HEK293 (cell line): ENCODE data around the gene CMTM2.

ENCODE experiments used
- SP7 ChIP-seq: fragments of 450-650 bp; formaldehyde crosslinking; IDR thresholded peaks from 2 replicates; pipeline ENCODE4 v1.5.1; 2016; ENCODE audit warnings: missing biosample characterization, missing genetic modification characterization
- TRIM28 ChIP-seq: IDR thresholded peaks from 2 replicates; pipeline ENCODE4 v1.6.1; 2011; ENCODE audit warnings: low read length, control low read depth, borderline replicate concordance
- YY1 ChIP-seq: fragments of 450-650 bp; formaldehyde crosslinking; IDR thresholded peaks from 2 replicates; pipeline ENCODE4 v1.5.1; 2018; ENCODE audit warnings: missing biosample characterization, missing genetic modification characterization
- ZBTB7A ChIP-seq: fragments of 450-650 bp; formaldehyde crosslinking; IDR thresholded peaks from 2 replicates; pipeline ENCODE4 v1.5.1; 2016; ENCODE audit warnings: low read depth, missing biosample characterization, missing genetic modification characterization
- ZNF121 ChIP-seq: fragments of 450-650 bp; formaldehyde crosslinking; IDR thresholded peaks from 2 replicates; pipeline ENCODE4 v1.5.1; 2016; ENCODE audit warnings: missing biosample characterization, missing genetic modification characterization
- ZNF274 ChIP-seq, 2 experiments: fragments of 200-500 bp in 1 of 2; fragments of 450-650 bp in 1 of 2; sonication (Bioruptor generic) in 1 of 2; formaldehyde crosslinking in 1 of 2; IDR thresholded peaks; 2 replicates each; pipeline versions ENCODE4 v1.5.1 to v1.6.1; 2014 to 2016; ENCODE audit warnings: borderline replicate concordance in 1 of 2, inconsistent platforms in 1 of 2, low read length in 1 of 2, missing biosample characterization in 1 of 2, missing genetic modification characterization in 1 of 2
- ZNF350 ChIP-seq: fragments of 450-650 bp; formaldehyde crosslinking; IDR thresholded peaks from 2 replicates; pipeline ENCODE4 v1.5.0; 2017; ENCODE audit warnings: missing biosample characterization, mild to moderate bottlenecking, missing genetic modification characterization
- ZNF555 ChIP-seq: fragments of 450-650 bp; formaldehyde crosslinking; conservative IDR thresholded peaks from 2 replicates; pipeline ENCODE4 v1.5.1; 2017; ENCODE audit warnings: missing biosample characterization, mild to moderate bottlenecking, missing genetic modification characterization, inconsistent platforms
- ZNF701 ChIP-seq: fragments of 450-650 bp; formaldehyde crosslinking; IDR thresholded peaks from 2 replicates; pipeline ENCODE4 v1.5.1; 2016; ENCODE audit warnings: missing biosample characterization, missing genetic modification characterization
- ZNF792 ChIP-seq: fragments of 450-650 bp; formaldehyde crosslinking; IDR thresholded peaks from 2 replicates; pipeline ENCODE4 v1.5.1; 2016; ENCODE audit warnings: missing biosample characterization, missing genetic modification characterization
- TF ChIP-seq, protein P1 (sequence below): fragments of 450-650 bp; formaldehyde crosslinking; IDR thresholded peaks from 2 replicates; pipeline ENCODE4 v1.5.1; 2016; ENCODE audit warnings: missing biosample characterization, missing genetic modification characterization
- TF ChIP-seq, protein P2 (sequence below): fragments of 450-650 bp; formaldehyde crosslinking; IDR thresholded peaks from 2 replicates; pipeline ENCODE4 v1.5.1; 2016; ENCODE audit warnings: missing biosample characterization, missing genetic modification characterization
- TF ChIP-seq, protein P3 (sequence below): fragments of 450-650 bp; formaldehyde crosslinking; IDR thresholded peaks from 2 replicates; pipeline ENCODE4; 2016; ENCODE audit warnings: missing biosample characterization, missing genetic modification characterization
- TF ChIP-seq, protein P4 (sequence below): fragments of 450-650 bp; formaldehyde crosslinking; IDR thresholded peaks from 2 replicates; pipeline ENCODE4 v1.5.1; 2016; ENCODE audit warnings: missing biosample characterization, missing genetic modification characterization

DNA sequence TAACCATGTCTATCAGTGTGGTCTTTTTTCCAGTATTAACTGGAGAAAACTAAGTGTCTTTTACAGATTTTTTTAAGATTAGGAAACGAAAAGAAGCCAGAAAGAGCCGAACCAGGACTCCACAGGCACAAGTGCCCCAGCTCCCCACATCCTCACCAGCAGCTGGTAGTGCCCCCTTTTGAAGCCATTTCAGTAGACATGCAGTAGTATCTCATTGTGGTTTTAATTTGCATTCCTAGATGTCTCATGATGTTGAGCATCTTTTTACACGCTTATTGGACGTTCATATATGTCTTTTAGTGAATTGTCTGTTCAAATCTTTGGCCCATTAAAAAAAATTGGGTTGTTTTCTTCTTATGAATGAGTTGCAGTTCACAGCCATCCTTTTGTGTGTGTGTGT is 20.5 kb downstream of the CMTM2 start:
- TF ChIP-seq, protein P1, sequence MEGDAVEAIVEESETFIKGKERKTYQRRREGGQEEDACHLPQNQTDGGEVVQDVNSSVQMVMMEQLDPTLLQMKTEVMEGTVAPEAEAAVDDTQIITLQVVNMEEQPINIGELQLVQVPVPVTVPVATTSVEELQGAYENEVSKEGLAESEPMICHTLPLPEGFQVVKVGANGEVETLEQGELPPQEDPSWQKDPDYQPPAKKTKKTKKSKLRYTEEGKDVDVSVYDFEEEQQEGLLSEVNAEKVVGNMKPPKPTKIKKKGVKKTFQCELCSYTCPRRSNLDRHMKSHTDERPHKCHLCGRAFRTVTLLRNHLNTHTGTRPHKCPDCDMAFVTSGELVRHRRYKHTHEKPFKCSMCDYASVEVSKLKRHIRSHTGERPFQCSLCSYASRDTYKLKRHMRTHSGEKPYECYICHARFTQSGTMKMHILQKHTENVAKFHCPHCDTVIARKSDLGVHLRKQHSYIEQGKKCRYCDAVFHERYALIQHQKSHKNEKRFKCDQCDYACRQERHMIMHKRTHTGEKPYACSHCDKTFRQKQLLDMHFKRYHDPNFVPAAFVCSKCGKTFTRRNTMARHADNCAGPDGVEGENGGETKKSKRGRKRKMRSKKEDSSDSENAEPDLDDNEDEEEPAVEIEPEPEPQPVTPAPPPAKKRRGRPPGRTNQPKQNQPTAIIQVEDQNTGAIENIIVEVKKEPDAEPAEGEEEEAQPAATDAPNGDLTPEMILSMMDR = no peak
- TF ChIP-seq ZNF350 (no peak), ZNF701 (tag by site-specific recombination) (no peak), SP7 (no peak), ZNF121 (tag by site-specific recombination) (no peak), TRIM28 (no peak), ZNF274 (IDR thresholded peaks at IDR 0.05; ENCODE audit: low read length) (no peak), ZNF274 (tag by site-specific recombination; IDR thresholded peaks at IDR 0.05; ENCODE audit: borderline replicate concordance) (no peak), ZNF555 (no peak), YY1 (no peak), ZNF792 (no peak), ZBTB7A (tag by site-specific recombination) (no peak)
- TF ChIP-seq, protein P2, sequence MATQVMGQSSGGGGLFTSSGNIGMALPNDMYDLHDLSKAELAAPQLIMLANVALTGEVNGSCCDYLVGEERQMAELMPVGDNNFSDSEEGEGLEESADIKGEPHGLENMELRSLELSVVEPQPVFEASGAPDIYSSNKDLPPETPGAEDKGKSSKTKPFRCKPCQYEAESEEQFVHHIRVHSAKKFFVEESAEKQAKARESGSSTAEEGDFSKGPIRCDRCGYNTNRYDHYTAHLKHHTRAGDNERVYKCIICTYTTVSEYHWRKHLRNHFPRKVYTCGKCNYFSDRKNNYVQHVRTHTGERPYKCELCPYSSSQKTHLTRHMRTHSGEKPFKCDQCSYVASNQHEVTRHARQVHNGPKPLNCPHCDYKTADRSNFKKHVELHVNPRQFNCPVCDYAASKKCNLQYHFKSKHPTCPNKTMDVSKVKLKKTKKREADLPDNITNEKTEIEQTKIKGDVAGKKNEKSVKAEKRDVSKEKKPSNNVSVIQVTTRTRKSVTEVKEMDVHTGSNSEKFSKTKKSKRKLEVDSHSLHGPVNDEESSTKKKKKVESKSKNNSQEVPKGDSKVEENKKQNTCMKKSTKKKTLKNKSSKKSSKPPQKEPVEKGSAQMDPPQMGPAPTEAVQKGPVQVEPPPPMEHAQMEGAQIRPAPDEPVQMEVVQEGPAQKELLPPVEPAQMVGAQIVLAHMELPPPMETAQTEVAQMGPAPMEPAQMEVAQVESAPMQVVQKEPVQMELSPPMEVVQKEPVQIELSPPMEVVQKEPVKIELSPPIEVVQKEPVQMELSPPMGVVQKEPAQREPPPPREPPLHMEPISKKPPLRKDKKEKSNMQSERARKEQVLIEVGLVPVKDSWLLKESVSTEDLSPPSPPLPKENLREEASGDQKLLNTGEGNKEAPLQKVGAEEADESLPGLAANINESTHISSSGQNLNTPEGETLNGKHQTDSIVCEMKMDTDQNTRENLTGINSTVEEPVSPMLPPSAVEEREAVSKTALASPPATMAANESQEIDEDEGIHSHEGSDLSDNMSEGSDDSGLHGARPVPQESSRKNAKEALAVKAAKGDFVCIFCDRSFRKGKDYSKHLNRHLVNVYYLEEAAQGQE (tag by site-specific recombination) = no peak
- TF ChIP-seq, protein P3, sequence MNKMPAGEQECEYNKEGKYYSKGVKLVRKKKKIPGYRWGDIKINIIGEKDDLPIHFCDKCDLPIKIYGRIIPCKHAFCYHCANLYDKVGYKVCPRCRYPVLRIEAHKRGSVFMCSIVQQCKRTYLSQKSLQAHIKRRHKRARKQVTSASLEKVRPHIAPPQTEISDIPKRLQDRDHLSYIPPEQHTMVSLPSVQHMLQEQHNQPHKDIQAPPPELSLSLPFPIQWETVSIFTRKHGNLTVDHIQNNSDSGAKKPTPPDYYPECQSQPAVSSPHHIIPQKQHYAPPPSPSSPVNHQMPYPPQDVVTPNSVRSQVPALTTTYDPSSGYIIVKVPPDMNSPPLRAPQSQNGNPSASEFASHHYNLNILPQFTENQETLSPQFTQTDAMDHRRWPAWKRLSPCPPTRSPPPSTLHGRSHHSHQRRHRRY (tag by site-specific recombination) = no peak
- TF ChIP-seq, protein P4, sequence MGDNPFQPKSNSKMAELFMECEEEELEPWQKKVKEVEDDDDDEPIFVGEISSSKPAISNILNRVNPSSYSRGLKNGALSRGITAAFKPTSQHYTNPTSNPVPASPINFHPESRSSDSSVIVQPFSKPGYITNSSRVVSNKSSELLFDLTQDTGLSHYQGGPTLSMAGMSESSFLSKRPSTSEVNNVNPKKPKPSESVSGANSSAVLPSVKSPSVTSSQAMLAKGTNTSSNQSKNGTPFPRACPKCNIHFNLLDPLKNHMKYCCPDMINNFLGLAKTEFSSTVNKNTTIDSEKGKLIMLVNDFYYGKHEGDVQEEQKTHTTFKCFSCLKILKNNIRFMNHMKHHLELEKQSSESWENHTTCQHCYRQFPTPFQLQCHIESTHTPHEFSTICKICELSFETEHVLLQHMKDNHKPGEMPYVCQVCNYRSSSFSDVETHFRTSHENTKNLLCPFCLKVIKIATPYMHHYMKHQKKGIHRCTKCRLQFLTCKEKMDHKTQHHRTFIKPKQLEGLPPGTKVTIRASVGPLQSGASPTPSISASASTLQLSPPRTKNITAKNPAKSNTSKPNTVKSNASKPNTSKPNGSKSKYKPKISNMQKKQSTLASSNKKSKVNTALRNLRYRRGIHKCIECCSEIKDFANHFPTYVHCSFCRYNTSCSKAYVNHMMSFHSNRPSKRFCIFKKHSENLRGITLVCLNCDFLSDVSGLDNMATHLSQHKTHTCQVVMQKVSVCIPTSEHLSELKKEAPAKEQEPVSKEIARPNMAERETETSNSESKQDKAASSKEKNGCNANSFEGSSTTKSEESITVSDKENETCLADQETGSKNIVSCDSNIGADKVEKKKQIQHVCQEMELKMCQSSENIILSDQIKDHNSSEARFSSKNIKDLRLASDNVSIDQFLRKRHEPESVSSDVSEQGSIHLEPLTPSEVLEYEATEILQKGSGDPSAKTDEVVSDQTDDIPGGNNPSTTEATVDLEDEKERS (tag by site-specific recombination) = no peak
